Measurements from ENCODE around the gene LRPAP1.
"Not testable (repeated sequence)": the region's sequence is repeated elsewhere in the genome, so short reads cannot be mapped to it uniquely, and the experiment has no call there.

LRPAP1 gene

GRCh38 chr4:3460926-3461325, 71.3 kb downstream of the LRPAP1 start:
- no peak for DNase-seq (ENCODE audit: low spot score)

GRCh38 chr4:3459156-3459555, 73.1 kb downstream of the LRPAP1 start:
- DNase-seq (ENCODE audit: low spot score): not testable (repeated sequence)

GRCh38 chr4:3458371-3458770, 73.9 kb downstream of the LRPAP1 start:
- no peak for DNase-seq (ENCODE audit: low spot score)

- DNase-seq (ENCODE audit: low spot score): not testable (repeated sequence)
Measured at GRCh38 chr4:3455596-3455995, 76.6 kb downstream of the LRPAP1 start.
